KMS-11 (cell line): ENCODE results near the gene CDC37L1.
"Not testable (repeated sequence)": the region's sequence is repeated elsewhere in the genome, so short reads cannot be mapped to it uniquely, and the experiment has no call there.

Experiments used
- H2AFZ ChIP-seq: fragments of 200-600 bp; sonication (generic); 2 replicates; pipeline ENCODE4 v1.6.1; 2016; ENCODE audit warnings: antibody characterized with exemption, mixed run types, low read depth
- H3K27ac ChIP-seq: fragments of 200-600 bp; sonication (generic); 2 replicates; pipeline ENCODE4 v1.6.1; 2016; ENCODE audit warnings: mild to moderate bottlenecking, mixed run types
- H3K27me3 ChIP-seq: fragments of 200-600 bp; sonication (generic); 2 replicates; pipeline ENCODE4 v1.6.1; 2017; ENCODE audit warnings: mild to moderate bottlenecking, low read depth, mixed run types, moderate library complexity; ENCODE audit not compliant: insufficient read depth
- H3K36me3 ChIP-seq: fragments of 200-600 bp; sonication (generic); 2 replicates; pipeline ENCODE4 v1.6.1; 2017; ENCODE audit warnings: mild to moderate bottlenecking, mixed run types; ENCODE audit not compliant: insufficient read depth
- H3K4me1 ChIP-seq: fragments of 200-600 bp; sonication (generic); 2 replicates; pipeline ENCODE4 v1.6.1; 2016; ENCODE audit warnings: mild to moderate bottlenecking, low read depth, mixed run types; ENCODE audit not compliant: poor library complexity, severe bottlenecking
- H3K4me2 ChIP-seq: fragments of 200-600 bp; sonication (generic); 2 replicates; pipeline ENCODE4 v1.7.0; 2016; ENCODE audit warnings: mild to moderate bottlenecking, mixed run types
- H3K4me3 ChIP-seq: fragments of 200-600 bp; sonication (generic); IDR thresholded peaks from 2 replicates; pipeline ENCODE4 v1.6.1; 2017; ENCODE audit warnings: low read depth, low read length, mixed read lengths; ENCODE audit not compliant: insufficient read depth
- H3K79me2 ChIP-seq: fragments of 200-600 bp; sonication (generic); 2 replicates; pipeline ENCODE4 v1.6.1; 2016; ENCODE audit warnings: low read depth, mixed run types; ENCODE audit not compliant: insufficient read depth
- H3K9ac ChIP-seq: fragments of 200-600 bp; sonication (generic); 2 replicates; pipeline ENCODE4 v1.6.1; 2016; ENCODE audit warnings: mild to moderate bottlenecking, mixed run types
- H4K20me1 ChIP-seq: fragments of 200-600 bp; sonication (generic); 2 replicates; pipeline ENCODE4 v1.6.1; 2016; ENCODE audit warnings: mild to moderate bottlenecking, mixed run types; ENCODE audit not compliant: insufficient read depth
- CTCF ChIP-seq: fragments of 200-600 bp; sonication (generic); conservative IDR thresholded peaks from 2 replicates; pipeline ENCODE4 v1.6.1; 2017; ENCODE audit warnings: low read depth, mild to moderate bottlenecking, antibody characterized with exemption, low read length, moderate library complexity, mixed read lengths

CDC37L1 gene

GRCh38 chr9:4640027-4640426 is 39.3 kb upstream of the CDC37L1 start:
- Histone ChIP-seq H3K4me2 (no peak overlapping the region), H3K4me1 (no peaks in the 10 kb centered on the region), H3K27ac (no peak overlapping the region), H3K79me2 (no peaks in the 10 kb centered on the region), H3K27me3 (no peaks in the 10 kb centered on the region), H3K9ac (no peak overlapping the region), H2AFZ (no peak overlapping the region), H3K4me3 (no peak overlapping the region), H4K20me1 (no peaks in the 10 kb centered on the region), H3K36me3 (no peaks in the 10 kb centered on the region)
- TF ChIP-seq CTCF = peak; percentile 59

DNA sequence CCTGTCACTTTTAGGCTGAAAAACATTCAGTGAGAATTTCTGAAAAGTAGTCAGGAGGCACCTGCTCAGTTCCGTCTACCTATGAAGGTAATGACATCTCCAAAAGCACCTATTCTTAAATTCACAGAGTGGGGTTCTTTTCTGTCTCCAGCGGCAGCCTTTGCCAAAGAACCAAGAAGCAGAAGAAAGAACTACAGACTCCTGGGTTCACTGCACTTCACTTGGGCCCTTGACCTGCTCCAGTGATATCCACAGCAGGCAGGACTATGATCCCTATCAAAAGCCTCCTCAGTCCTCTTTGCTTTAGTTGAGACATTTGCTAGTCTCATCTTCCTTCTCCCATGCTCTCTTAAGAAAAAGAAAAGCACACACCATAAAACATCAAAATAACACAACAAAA is 37.0 kb upstream of the CDC37L1 start:
- Histone ChIP-seq H3K36me3 (no peaks in the 10 kb centered on the region), H3K9ac (no peak overlapping the region), H4K20me1 (no peaks in the 10 kb centered on the region), H3K27ac (no peak overlapping the region), H3K4me3 (no peak overlapping the region), H3K4me2 (no peak overlapping the region), H3K79me2 (no peaks in the 10 kb centered on the region), H2AFZ (no peak overlapping the region), H3K27me3 (no peaks in the 10 kb centered on the region), H3K4me1 (no peaks in the 10 kb centered on the region)
- no peak for TF ChIP-seq CTCF

GRCh38 chr9:4654084-4654483 is 25.3 kb upstream of the CDC37L1 start:
- no peaks in the 10 kb centered on the region for H3K79me2 ChIP-seq
- no peaks in the 10 kb centered on the region for H3K36me3 ChIP-seq
- H3K4me1 ChIP-seq = peaks cover 5% of the 10 kb centered on the region
- H3K27me3 ChIP-seq = no peaks in the 10 kb centered on the region
- no peak overlapping the region for H3K9ac ChIP-seq
- H4K20me1 ChIP-seq = no peaks in the 10 kb centered on the region
- TF ChIP-seq CTCF = no peak
- H3K4me3 ChIP-seq = no peak overlapping the region
- H2AFZ ChIP-seq = no peak overlapping the region
- no peak overlapping the region for H3K27ac ChIP-seq
- no peak overlapping the region for H3K4me2 ChIP-seq

GRCh38 chr9:4654538-4654937 is 24.8 kb upstream of the CDC37L1 start:
- no peak overlapping the region for H2AFZ ChIP-seq

DNA sequence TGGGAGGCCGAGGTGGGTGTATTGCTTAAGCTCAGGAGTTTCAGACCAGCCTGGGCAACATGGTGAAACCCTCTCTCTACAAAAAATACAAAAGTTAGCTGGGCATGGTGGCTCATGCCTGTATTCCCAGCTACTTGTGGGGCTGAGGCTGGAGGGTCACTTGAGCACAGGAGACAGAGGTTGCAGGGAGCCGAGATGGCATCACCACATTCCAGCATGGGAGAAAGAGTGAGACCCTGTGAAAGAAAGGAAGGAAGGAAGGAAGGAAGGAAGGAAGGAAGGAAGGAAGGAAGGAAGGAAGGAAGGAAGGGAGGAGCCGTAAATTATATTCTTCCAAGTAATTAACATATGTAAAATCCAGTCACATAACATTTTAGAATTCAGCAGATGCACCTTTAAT is 23.2 kb upstream of the CDC37L1 start:
- not testable (repeated sequence) for H3K9ac ChIP-seq, H3K79me2 ChIP-seq, H2AFZ ChIP-seq, H3K4me2 ChIP-seq, H4K20me1 ChIP-seq, H3K27ac ChIP-seq, H3K27me3 ChIP-seq, H3K36me3 ChIP-seq, H3K4me1 ChIP-seq, H3K4me3 ChIP-seq

More at GRCh38 chr9:4654538-4654937, 24.8 kb upstream of the CDC37L1 start:
- Histone ChIP-seq H3K79me2 (no peaks in the 10 kb centered on the region), H3K36me3 (no peaks in the 10 kb centered on the region), H3K9ac (no peak overlapping the region), H3K4me2 (no peak overlapping the region), H3K27ac (no peak overlapping the region), H3K4me1 (peaks cover 5% of the 10 kb centered on the region), H3K27me3 (no peaks in the 10 kb centered on the region), H4K20me1 (no peaks in the 10 kb centered on the region), H3K4me3 (no peak overlapping the region)
- TF ChIP-seq CTCF = no peak
